Hematopoietic multipotent progenitor cell treated with erythropoietin and hydrocortisone succinate and interleukin-3 and kit ligand, for 4 days (in vitro differentiated cells): Measurements from ENCODE around the gene UBE2E1.

ENCODE experiments used
- DNase-seq: peaks from one replicate; pipeline ENCODE4 v3.0.0-alpha.2; 2015

UBE2E1 gene

GRCh38 chr3:23920151-23920655 is 114.4 kb downstream of the UBE2E1 start:
- DNase-seq = no peak

DNA sequence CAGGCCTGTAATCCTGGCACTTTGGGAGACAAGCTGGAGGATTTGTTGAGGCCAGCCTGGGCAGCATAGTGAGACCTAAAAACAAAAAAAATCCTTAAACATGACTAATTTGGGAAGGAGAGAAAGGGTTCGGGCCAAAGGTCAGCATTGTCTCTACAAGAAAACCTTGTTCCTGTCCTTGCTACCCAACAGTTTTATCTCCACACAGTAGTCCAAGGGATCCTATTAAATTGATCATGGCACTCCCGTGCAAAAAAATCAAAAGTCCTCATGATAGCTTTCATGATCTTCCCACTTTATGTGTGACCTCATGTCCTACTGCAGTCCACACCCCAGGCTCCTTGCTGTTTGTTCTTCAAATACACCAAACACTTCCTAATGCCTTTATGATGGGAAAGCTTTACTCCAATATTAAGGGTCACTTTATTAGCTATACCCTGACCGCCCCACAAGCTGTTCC is 115.3 kb downstream of the UBE2E1 start:
- peak; percentile 48 for DNase-seq

- DNase-seq = no peak
These were observed 118.0 kb downstream of the UBE2E1 start for GRCh38 chr3:23923786-23924185.

DNA sequence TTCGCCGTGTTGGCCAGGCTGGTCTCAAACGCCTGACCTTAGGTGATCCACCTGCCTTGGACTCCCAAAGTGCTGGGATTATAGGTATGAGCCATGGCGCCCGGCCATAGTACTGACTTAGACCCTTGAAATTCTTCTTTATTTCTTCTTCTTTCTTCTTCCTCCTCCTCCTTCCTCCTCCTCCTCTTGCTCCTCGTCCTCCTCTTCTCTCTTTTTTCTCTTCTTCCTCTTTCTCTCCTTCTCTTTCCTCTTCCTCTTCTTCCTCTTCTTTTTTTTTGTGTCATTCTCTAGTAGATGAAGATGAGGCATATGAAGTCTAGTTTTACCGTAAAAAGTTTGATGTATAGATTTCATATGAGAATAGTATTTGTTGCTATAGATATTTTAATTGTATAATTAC is 120.5 kb downstream of the UBE2E1 start:
- DNase-seq = no peak

DNA sequence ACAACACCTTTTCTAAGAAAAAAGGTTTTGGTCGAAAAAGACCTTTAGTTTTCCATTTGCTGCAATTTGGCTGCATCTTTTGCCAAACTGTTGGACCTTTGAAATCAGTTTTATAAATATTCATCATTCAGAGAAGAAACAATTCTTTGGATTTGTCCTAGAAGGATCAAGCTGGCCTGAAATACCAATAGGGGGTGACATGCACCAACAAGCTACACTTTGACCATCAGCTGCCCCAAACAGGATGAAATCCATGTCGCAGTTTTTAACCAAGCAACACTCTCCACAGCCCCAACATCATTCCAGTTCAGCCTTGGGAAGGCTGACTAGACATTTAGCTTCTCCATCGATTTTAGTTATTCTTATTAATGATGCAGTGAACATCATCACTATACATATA is 121.0 kb downstream of the UBE2E1 start:
- DNase-seq = no peak

DNA sequence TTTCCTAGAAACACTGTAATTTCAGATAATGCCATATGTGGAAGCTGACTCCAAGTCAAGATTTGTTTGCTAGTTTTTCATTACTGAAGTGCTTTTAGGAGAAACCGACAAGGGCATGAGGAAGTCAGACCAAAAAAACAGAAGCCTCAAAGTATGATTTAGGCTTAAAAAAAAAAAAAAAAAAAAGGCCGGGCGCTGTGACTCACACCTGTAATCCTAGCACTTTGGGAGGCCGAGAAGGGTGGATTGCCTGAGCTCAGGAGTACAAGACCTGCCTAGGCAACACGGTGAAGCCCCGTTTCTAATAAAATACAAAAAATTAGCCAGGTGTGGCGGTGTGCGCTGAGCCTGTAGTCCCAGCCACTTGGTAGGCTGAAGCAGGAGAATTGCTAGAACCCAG is 122.8 kb downstream of the UBE2E1 start:
- no peak for DNase-seq

- DNase-seq = no peak
These were observed 125.8 kb downstream of the UBE2E1 start for GRCh38 chr3:23931597-23931996.

GRCh38 chr3:23932571-23932970 is 126.8 kb downstream of the UBE2E1 start:
- no peak for DNase-seq

GRCh38 chr3:23934253-23934652 is 128.5 kb downstream of the UBE2E1 start:
- DNase-seq = no peak

DNA sequence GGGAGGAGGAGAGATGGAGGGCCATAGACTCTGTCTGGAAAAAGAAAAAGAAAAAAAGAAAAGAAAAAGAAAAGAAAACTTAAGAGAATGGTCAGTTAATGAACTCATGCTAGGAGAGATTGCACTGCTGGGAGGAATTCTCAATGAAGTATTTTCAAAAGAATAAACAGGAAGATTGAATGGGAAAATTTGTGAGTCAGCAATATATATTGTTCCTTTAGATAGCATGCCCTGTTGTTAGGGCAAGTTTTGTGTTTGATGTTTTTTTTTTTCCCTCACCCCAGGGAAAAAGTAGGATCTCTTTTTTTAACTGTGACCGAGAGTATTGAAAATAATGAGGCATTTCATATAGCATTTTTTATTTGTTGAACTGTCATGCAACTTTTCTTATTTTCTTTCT is 131.5 kb downstream of the UBE2E1 start:
- DNase-seq = no peak

DNA sequence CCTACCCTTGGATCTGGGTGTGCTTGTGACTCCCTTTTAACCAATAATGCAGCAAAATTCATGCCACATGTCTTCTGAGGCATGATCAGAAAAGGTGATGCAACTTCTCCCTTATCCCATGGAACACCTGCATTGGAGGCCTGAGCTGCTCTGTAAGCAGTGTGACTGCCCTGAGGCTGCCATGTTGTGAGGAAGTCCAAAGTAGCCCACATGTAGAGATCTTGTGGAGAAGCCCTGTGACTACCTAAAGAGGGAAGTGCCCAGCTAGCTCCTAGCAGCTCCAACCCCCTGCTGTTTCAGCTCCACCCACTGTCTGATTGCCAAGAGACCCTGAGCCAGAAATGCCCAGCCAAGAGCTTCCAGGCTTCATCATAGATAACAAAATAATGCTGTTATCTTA is 132.9 kb downstream of the UBE2E1 start:
- peak; percentile 60 for DNase-seq

GRCh38 chr3:23940775-23941174 is 135.0 kb downstream of the UBE2E1 start:
- DNase-seq = no peak
